HEK293T (cell line): ENCODE data around the gene ERFL.

ENCODE experiments used
- BHLHE40 ChIP-seq: fragments of 450-650 bp; IDR thresholded peaks from 2 replicates; pipeline ENCODE4 v1.6.1; 2016; ENCODE audit warnings: mild to moderate bottlenecking, moderate library complexity, borderline replicate concordance
- ELF4 ChIP-seq: fragments of 450-650 bp; IDR thresholded peaks from 2 replicates; pipeline ENCODE4 v1.6.1; 2017; ENCODE audit warnings: antibody characterized with exemption
- FOXK2 ChIP-seq: fragments of 450-650 bp; IDR thresholded peaks from 2 replicates; pipeline ENCODE4 v1.6.1; 2016; ENCODE audit warnings: mild to moderate bottlenecking
- FOXM1 ChIP-seq: fragments of 450-650 bp; IDR thresholded peaks from 2 replicates; pipeline ENCODE4 v1.6.1; 2017; ENCODE audit warnings: mild to moderate bottlenecking, borderline replicate concordance
- LEF1 ChIP-seq: fragments of 450-650 bp; IDR thresholded peaks from 2 replicates; pipeline ENCODE4 v1.6.1; 2017; ENCODE audit warnings: mild to moderate bottlenecking, borderline replicate concordance
- NFRKB ChIP-seq: fragments of 450-650 bp; IDR thresholded peaks from 2 replicates; pipeline ENCODE4 v1.6.1; 2016; ENCODE audit warnings: mild to moderate bottlenecking, moderate library complexity
- SP1 ChIP-seq: fragments of 450-650 bp; IDR thresholded peaks from 2 replicates; pipeline ENCODE4 v1.6.1; 2017
- TARDBP ChIP-seq: fragments of 450-650 bp; IDR thresholded peaks from 2 replicates; pipeline ENCODE4 v1.6.1; 2016

DNA sequence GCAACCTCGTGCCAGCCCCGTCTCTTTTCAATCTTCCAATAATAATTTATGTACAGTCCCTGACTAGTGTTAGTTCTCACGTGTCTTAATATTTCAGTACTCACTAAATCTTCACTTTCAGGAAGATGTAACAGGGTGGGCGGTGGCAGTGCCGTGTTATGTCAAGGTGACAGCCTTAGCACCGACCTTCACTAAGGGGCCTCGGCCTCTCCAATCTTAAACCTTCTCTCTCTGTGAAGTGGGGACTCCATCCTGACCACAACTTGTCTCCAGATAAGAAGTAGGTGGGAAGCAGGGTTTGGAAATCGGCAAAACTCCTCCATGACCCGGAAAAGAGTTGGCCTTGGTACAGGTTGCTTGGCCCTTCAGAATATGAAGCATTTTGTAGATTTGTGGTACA lies 66.4 kb downstream of the ERFL start:
- TF ChIP-seq ELF4 = no peak
- TF ChIP-seq TARDBP = no peak
- TF ChIP-seq SP1 = no peak
- TF ChIP-seq FOXM1 = no peak
- no peak for TF ChIP-seq LEF1
- TF ChIP-seq BHLHE40 = no peak
- TF ChIP-seq FOXK2 = no peak
- no peak for TF ChIP-seq NFRKB
